HG02571 (cell line): Measurements from ENCODE around the gene DOK7.
"Not testable (repeated sequence)": the region's sequence is repeated elsewhere in the genome, so short reads cannot be mapped to it uniquely, and the experiment has no call there.

Experiments
- ATAC-seq: cut with Tn5 transposase; IDR thresholded peaks from one replicate; pipeline ENCODE4 v1.9.1; 2021; ENCODE audit warnings: mild to moderate bottlenecking, moderate library complexity; ENCODE audit not compliant: unreplicated experiment

The DOK7 gene

DNA sequence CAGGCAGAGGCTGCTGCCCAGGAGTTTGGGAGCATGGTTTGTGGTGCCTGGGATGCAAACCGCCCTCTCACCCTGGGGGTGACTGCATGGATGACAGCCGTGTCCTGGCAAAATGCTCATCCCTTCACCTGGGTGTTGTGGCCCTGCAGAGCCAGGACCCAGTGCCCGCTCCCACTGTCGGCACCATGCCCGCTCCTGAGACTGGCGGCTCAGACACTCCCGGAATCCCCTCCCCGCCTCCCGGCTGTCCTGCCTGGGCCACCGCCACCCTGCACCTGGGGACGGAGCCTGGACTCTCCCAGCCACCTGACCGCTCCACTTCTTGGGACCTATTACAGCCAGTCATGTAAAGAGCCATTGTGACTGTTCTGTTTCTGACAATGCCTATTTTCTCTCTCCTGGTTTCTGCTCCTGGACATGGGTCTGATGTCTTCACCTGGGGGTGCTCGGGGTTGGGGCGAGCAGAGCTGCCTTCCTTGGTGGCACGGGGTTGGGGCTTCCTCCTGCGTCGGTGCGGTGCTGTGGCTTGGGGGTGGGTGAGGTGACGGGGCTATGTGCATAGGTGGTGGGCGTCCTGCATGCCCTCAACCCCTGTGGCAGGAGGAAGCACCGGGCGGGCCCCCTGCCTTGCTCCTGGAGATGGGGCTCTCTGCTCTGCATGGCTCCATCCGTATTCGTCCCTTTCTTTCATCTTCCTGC, 38.2 kb downstream of the DOK7 start:
- no peak for ATAC-seq

DNA sequence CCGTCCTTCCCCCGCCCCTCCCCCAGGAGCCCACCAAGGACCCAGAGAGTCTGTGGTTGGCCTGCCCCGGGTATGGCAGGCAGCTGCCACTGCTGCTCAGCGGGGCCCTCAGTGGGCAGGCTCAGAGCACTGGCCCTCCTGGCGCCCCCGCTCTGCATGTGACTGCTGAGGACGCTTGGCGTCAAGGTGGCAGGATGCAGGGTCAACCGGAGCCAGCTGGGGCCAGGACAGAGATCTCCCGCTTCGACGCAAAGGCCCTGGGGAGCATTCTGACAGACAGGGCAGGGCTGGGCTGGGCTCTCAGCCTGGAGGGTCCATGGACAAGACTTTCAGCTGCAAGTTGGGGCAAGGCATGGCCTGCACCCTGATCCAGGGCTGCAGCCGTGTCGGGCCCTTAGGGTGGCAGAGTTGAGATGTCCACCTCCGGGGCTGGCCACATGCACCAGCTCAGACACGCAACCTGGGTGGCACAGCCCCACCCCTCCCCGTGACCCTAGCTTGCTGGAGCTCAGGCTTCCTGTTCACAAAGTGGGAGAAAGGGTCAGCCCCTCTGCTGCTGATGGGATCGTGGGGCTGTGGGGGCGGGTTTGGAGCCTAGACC, 38.8 kb downstream of the DOK7 start:
- no peak for ATAC-seq

DNA sequence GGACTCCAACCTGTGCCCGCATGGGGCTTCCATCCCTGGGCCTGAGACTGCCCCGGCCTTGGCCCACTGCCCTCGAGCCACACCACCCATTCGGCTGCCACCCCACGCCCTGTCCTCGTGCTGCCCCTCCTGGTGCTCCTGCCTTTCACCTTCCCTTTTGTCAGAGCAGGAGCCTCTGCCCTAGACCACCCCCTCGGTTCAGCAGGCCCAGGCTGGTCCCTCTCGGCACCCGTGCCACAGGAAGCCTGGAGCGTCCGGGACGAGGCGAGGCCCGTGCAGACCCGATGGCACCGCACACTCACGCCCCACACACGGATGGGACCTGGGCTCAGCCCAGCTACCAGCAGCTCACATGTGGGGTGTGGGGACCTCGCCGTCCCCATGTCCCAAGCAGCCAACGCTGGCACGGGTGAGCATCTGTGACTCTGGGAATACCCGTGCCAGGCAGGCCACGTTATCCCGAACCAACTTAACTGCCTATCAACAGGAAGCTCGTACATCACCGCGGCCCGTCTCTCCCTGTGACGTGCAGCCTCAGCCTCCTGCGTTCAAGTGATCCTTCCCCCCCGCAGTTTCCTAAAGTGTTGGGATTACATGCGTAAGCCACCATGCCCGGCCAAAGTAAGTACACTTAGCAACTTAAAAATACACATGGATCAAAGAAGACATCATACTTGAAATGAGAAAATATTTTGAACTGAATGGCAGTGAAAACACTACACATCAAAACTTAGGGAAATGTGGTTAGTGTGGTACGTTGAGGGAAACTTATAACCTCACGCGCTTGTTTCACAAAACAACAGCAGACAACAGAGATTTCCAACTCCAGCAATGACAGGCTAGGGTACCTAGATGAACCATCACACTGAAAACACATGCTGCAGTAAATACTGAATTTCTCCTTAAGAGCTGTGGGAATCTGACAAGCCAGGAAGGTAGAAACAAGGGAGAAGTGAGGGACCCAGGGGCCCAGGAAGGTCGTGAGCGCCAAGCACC, 40.1 kb downstream of the DOK7 start:
- ATAC-seq, result no peak

DNA sequence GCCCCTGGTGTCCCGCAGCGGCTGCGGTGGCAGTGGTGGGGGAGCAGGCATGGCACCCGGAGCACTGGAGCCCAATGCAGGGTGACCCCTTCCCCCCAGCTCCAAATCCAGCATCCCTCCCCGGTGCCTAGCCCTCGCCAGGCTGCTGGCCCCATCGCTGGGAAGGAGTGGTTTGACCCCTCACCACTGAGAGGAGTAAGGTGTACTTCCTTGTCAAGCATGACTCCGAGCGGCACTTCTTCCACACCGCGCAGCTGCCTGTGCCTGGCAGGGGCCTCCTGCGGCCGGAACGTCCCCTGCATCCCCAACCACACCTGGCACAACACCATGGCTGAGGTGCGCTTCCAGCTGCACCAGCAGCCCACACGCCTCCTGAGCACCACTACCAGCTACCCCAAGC, 42.1 kb downstream of the DOK7 start:
- ATAC-seq, result no peak

DNA sequence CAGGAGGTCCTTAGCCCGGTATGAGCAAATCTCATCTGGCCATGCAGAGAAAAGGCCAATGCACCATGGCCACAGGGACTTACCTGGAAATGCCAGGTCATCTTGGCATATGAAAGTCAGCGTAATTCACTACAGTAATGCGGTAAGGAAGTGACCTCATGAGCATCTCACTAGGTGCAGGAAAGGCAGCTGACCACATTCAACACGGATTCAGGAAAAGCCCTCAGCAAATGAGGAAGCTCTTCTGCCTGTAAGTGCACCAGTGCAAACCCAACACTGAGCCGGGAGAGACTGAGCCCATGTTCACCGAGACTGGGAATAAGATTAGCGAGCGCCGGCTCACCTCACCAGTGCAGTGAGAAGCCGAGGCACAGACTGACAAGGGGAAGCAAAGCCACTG, 45.4 kb downstream of the DOK7 start:
- no peak for ATAC-seq

DNA sequence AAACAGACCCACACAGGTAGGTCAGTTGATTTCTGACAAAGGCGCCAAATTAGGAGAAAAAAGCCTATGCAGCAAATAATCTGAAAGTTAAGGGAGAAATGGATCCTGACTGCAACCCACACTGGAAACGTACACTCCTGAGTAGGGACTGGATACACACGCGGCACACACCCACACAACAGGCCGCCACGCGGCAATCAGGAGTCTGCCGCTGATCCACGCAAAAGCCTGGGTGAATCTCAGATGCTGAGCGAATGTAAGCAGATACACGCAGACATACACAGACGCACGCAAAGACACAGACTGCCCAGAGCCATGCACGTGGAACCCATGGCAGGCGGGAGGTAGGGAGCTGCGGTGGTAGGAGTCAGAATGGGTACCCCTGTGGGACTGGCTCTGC, 47.4 kb downstream of the DOK7 start:
- no peak for ATAC-seq

DNA sequence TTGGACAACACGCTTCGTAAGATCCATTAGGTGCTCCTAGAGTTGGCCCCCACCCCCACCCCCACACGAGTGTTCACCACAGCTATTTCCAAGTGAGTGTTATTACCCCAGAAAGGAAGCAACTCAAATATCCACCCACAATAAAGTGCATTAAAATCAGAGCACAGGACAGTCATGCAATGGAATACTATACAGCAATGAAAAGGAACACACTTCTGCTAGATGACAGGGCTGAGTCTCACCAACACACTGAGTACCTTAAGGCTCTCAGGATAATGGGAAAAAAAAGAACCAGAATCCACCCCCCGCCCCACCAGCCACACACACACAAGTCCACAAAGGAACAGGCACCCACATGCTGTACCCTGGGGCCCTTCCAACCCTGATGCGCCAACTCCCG, 48.1 kb downstream of the DOK7 start:
- ATAC-seq, result no peak

DNA sequence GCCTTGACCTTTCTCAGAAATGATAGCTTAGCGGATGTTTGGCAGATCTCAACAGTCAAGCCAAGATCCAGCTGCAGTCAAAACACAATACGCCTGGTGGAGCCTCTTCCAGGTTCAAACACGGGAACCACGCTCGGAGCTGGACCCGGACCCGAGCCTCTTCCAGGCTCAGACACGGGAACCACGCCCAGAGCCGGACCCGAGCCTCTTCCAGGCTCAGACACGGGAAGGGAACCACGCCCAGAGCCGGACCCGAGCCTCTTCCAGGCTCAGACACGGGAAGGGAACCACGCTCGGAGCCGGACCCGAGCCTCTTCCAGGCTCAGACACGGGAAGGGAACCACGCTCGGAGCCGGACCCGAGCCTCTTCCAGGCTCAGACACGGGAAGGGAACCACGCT, 48.5 kb downstream of the DOK7 start:
- not testable (repeated sequence) for ATAC-seq

DNA sequence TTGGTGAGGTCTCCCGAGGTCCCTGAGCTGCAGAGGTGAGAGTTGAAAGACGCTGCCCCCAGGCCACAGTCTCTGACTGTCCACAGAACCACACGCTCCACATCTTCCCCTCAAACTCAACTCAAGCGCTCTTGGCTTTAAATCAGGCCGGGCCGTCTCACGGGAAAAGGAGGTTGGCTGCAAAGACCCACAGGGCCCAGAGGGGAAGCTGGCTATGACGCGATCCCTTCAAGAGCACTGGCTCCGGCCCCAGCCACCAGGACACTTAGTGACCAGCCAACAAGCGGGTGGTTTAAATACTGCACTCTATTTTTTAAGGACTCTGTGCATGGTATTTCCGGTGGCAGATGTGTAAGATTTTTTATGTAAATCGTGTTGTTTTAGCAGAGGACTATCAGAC, 49.2 kb downstream of the DOK7 start:
- ATAC-seq, result no peak

DNA sequence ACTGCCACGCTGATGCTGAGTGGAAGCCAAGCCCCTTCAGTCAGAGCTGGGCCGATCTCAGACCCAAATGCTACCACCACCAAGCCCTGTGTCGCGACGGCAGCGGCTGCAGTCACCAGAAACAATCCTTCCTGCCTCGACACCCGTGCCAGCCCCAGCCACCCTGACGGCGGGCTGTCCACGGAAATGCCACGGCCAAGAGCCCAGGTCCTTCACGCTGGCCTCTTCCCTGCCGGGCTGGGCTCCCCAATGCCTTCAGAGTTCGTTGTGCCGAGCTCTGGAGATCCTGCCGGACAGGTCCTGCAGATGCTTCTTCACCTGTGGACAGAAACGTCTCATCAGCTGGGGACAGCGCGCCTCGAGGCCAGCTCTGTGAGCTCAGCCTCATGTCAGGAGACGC, 49.6 kb downstream of the DOK7 start:
- ATAC-seq, result no peak

DNA sequence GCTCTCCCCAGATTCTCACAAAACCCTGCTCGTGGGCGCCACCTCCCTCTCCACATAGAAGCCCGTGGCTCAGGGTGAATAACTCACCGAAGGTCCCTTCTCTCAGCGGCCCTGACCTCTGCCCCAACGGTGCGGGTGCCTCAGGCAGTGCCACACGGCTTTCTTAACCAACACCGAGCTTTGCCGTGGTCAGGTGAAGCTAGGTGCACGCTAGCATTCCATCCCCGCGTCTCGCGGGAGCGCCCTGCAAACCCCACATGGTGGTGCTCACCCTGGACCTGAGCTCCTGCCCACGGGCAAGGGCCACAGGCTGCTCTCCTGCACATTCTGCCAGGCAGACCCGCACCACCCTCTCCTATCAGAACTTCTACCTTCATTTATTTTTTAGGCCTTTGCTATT, 50.7 kb downstream of the DOK7 start:
- ATAC-seq, result no peak

DNA sequence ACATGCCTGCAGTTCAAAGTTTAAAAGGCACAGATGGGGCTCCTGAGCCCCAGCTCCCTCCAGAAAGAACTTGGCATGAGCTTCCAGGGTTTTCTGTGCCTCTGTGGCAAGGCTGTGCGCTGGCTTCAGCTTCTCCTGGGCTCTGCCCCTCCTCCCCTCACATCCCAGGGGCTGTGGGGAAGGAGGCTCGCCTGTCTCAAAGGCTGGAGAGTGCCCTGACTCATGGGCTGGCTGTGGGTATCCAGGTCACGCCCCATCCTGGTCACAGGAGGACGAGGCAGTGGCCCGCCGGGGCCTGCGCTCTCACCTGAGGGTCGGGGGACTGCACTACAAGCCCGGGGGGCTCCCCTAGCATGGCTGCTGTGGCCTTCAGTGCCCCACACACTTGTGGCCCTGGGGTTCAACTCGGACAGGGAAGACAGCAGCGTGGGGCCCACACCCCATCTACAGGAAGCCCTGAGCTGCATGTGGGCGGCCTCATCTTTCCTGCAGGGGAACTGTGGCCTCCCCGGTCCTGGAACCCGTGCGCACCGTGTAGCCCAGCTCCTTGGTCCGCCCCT, 51.2 kb downstream of the DOK7 start:
- no peak for ATAC-seq

DNA sequence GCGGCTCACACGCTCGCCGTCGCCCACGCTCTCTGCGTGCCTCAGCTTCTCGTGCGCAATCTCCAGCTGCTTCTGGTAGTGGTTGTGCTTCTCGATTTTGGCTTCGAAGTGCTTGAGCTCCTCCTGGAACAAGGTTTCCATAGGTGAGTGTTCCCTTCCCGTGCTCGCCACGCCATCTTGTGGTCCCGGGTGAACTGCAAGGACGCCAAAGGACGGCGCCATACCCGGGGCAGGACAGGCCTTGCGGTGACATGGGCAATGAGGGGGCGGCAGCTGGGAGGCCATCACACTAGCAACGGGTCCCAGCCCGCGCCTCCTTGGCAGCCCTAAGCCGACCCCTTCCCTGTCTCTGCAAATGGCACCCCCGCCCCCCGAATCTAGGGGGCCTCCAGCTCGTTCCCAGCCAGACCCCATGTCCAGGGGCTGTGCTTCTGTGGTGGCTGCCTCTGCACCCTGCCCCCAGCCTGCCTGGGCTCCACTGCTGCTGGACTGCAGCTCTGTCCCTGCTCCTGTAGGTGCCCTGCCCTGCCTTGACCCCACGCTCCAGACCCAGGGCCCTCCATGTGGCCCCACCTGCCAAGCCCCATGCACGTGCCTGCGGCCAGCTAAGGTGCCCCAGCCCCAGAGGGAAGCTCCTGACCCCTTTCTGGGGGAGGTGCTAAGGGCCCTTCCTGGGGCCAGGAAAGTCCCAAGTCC, 51.8 kb downstream of the DOK7 start:
- no peak for ATAC-seq

DNA sequence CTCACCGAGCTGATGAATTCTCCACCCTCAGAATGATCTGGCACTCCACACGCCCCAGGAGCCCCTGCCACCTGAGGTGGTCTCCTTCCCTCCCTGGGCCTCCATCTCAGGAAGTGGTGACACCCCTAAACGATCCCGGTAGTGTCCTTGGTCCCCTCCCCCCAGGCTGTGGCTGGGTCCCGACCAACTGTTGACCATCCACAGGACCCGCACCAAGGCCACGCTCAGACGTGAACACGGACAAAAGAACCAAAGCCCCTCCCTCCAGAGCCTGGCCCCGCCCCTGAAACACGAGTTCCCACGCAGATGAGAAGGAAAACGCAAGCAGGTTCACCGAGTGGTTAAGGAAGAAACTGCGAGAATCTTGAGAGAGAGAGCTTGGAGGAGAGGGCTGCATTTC, 52.5 kb downstream of the DOK7 start:
- ATAC-seq, result no peak

DNA sequence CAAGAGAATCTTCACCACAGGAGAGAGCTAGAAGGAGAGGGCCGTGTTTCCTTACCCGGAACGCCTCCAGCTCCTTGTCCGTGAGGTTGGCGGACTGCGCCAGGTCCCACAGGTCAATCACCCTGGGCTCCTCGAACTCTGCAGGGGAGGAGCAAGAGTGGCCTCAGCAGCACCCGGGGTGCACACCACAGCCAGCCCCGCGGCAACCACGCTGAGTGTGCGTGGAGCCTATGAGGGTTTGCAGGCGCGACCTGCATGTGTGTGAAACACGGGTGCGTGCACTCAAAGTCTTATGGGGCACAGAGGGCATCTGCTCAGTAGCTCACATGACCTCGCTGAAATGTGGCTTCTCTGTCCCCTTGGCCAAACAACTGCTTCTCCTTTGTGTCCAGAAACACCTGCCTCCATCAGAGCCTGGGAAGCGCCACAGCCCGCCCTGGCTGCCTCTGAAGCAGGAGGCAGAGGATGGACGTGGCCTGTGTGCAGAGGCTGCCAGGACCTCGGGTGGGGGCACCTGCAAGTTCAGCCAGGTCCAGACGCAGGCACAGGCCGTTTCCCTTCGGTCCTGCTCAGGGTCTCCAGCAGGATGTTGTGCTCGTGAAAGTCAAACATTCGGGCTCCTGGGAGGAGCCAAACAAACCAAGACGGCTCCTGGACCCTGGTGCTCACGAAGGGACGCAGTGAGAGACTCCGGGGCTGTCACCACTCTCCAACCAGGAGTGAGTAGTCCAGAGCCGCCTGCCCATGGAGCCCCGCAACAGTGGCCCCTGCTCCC, 53.1 kb downstream of the DOK7 start:
- no peak for ATAC-seq

DNA sequence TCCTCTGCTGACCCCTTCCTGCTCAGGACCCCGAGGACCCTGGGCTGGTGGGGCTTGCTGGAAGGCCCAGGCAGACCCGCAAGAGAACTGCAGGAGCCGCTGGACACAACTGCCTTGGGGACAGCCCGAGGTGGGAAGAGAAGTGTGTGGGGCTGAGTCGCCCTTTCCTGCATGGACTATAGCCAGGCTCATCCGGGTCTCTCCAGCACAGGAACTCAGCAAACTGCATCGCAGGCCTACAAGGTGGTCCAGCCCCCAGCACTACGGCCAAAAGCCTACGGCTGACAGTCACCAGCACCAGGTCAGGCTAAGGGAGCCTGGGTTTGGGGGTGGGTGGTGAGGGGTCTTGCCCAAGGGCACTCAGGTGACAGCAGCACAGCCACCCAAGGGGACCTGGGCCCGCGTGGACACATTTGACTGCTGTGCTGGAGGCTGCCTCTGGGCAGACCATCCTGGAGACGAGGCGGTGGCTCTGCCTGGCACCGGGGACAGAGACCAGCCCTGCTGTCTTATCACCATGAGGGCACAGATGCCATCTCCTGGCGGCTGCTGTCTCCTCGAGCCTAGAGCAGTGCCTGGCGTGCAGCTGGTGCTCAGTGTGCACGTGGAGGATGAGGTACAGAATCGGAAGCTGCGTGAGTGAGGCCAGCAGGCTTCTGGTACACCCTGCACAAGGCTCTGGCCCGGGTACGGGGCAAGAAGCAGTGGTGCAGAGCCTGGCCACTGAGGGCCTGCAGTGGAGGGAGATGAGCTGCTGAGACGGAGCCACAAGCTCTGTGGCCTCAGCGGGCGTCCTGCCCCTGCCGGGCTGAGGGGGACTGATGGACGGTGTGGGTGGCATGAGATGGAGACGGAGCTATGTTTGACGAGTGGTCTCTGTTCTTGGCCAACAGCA, 54.0 kb downstream of the DOK7 start:
- no peak for ATAC-seq

DNA sequence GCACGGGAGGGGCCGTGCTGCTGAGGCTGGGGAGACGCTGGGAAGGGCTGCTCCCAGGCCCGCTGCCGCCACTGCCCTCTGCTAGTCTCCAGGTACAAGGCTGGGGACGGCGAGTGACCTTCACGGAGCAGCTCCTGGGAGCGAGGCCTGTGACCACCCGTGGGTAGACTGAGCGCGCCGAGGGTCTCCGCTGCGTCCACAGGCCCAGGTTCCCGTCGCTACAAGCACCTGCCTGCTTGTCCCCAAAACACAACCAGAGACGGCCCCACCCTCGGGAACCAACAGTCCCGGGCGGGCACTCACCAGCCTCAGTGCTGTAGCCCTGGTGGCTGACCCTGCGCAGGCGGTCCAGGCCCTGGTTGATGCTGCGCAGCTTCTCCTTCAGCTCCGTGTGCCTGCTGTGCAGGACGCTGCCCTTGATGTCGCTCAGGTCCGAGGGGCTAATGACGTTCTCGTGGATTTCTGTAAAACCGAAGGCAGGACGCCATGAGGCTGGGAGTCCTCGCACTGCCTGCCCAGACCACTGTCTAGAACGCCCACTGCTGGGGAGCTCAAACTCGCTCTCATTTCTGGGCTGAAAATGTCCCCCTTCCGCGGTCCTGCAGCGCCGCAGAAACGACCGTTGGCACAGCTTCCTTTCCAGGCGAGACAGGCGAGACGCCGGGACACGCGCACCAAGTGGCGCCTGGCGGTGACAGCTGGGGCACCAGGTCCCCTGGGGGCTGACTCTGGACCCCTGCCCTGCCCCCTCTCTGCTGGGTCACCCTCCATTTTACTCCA, 54.8 kb downstream of the DOK7 start:
- no peak for ATAC-seq

DNA sequence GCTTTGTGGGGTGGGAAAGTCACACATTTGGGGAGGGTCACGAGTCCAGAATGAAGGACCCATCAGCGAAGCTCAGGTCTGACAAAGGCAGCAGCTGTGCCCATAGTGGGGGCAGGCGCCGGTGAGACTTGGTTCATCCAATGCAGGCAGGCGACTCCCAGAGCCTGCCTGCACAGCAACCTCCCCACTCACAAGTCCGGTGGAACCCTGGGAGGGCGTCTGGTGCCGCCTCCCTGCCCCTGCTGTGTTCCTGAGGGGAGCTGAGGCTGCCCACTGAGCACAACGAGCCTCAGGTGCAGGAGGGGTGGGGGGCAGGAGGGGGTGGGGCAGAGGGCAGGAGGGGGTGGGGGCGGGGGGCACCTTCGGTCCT, 55.4 kb downstream of the DOK7 start:
- ATAC-seq, result no peak
